Lower lobe of right lung (tissue), 2 donors: ENCODE data around the gene SARS2. TPM values are rescaled to one million over a fixed set of nuclear protein-coding genes. Genes with fewer than 3 reads are reported as not detected.

ENCODE experiments used
- ATAC-seq, 2 donors: fragments of 200-7000 bp; cut with Tn5 transposase; one replicate each; pipeline ENCODE4 v1.9.1; 2020 to 2022; ENCODE audit warnings: mild to moderate bottlenecking in 2 of 2, moderate library complexity in 2 of 2
- DNase-seq: peaks from one replicate; pipeline ENCODE4 v3.0.0-alpha.2; 2020
- H3K27ac ChIP-seq: fragments of 200-600 bp; one replicate; pipeline ENCODE4 v1.8.0; 2022
- H3K27me3 ChIP-seq: fragments of 200-600 bp; one replicate; pipeline ENCODE4 v1.8.0; 2022; ENCODE audit warnings: low read depth
- H3K36me3 ChIP-seq: fragments of 200-600 bp; one replicate; pipeline ENCODE4 v1.8.0; 2022; ENCODE audit warnings: mild to moderate bottlenecking
- H3K4me1 ChIP-seq: fragments of 200-600 bp; one replicate; pipeline ENCODE4 v1.8.0; 2022
- H3K4me3 ChIP-seq: fragments of 200-600 bp; one replicate; pipeline ENCODE4 v1.8.0; 2022; ENCODE audit warnings: mild to moderate bottlenecking
- H3K9me3 ChIP-seq: fragments of 200-600 bp; one replicate; pipeline ENCODE4 v1.8.0; 2022
- CTCF ChIP-seq: fragments of 200-600 bp; IDR thresholded peaks from one replicate; pipeline ENCODE4 v1.8.0; 2022; ENCODE audit warnings: antibody characterized with exemption, mild to moderate bottlenecking
- intact Hi-C: fragments of 100-400 bp; cut with DNase I; formaldehyde crosslinking; loops from one replicate; pipeline ENCODE4 v1.11.0; 2022
- total RNA-seq: library from RNA; stranded (reverse); fragmentation: NEBNext Ultra II Directional; extraction: Animal tissue kit (Norgen Biotek cat#: 25700); gene quantifications from one replicate; pipeline ENCODE4 v1.2.1, GENCODE V29; 2021
- donor health status: DM: no; HTN: yes; CAD: no; lungs with severe emphysema.

The SARS2 gene
- total RNA-seq, 1 donor from 2014 or later: 21.0 TPM

DNA sequence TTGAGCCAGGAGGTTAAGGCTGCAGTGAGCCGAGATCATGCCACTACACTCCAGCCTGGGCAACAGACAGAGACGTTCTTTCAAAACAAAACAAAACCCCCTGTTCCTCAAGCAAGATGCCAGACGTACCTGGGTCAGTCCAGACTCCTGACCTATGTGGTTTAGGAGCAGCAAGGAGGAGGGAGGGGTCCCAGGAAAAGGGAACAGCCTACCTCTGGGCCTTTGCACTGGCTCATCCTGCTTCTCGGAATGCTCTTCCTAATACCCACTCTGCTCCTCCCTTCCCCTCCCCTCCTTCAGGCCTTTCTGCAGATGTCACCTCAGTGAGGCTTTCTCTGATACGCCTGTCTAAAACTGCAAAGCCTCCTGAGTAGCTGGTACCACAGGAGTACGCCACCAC is 62.0 kb downstream of the SARS2 start:
- H3K36me3 ChIP-seq: no peaks in the 10 kb centered on the region
- H3K4me1 ChIP-seq: peaks cover 36% of the 10 kb centered on the region
- DNase-seq (no peak), ATAC-seq (no peak)
- no peak overlapping the region for H3K4me3 ChIP-seq
- intact Hi-C loops: no loop called here
- H3K27ac ChIP-seq: no peak overlapping the region
- no peaks in the 10 kb centered on the region for H3K27me3 ChIP-seq
- TF ChIP-seq CTCF: no peak
- no peaks in the 10 kb centered on the region for H3K9me3 ChIP-seq

DNA sequence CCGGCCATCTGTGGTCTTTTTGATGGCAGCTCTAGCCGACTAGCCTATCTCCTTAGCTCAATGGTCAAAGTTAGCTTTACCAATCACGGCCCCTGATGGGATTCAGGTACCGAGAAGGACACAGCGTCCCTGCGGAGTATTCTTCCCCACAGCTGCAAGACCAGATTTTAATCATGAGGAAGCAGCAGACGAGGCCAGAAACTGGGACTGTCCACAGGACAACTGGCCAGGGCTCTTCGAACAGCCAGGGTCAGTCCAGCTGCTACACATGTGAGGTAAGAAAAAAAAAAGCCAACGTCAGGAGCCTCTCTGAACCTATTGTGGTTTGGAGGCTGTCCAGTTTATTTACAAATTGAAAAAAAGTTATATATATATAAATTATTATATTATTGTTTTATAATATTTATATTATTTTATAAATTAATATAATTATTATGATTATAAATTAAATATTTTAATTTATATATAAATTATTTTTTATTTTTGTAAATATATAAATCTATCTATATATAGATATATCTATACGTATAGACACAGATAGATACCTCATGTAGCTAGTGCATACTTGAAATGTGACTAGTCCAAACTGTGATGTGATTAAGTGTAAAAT is 63.3 kb downstream of the SARS2 start:
- Histone ChIP-seq H3K4me3 (no peak overlapping the region), H3K27ac (no peak overlapping the region), H3K9me3 (no peaks in the 10 kb centered on the region), H3K4me1 (peaks cover 47% of the 10 kb centered on the region), H3K36me3 (no peaks in the 10 kb centered on the region), H3K27me3 (no peaks in the 10 kb centered on the region)
- DNase-seq (no peak), ATAC-seq (no peak)
- TF ChIP-seq CTCF: no peak
- intact Hi-C loops: no loop called here

Other genes with a start within 250 kb of the SARS2 start
- gene CAPN12, start 186.3 kb downstream of the SARS2 start, total RNA-seq: 18.2 TPM
- gene LGALS7, start 157.2 kb downstream of the SARS2 start, total RNA-seq: not detected
- gene LGALS7B, start 141.6 kb downstream of the SARS2 start, total RNA-seq: not detected
- 4.2 TPM for gene LGALS4, start 117.8 kb downstream of the SARS2 start, total RNA-seq
- gene ECH1, start 99.0 kb downstream of the SARS2 start, total RNA-seq: 227 TPM
- gene HNRNPL, start 80.8 kb downstream of the SARS2 start, total RNA-seq: 274 TPM
- 8.3 TPM for gene RINL, start 52.5 kb downstream of the SARS2 start, total RNA-seq
- gene SIRT2, start 31.1 kb downstream of the SARS2 start, total RNA-seq: 60.1 TPM
- 23.1 TPM for gene NFKBIB, start 30.8 kb downstream of the SARS2 start, total RNA-seq
- not detected for gene CCER2, start 18.6 kb downstream of the SARS2 start, total RNA-seq
- gene MRPS12, start 181 bp upstream of the SARS2 start, total RNA-seq: 25.9 TPM
- 10.5 TPM for gene FBXO17, start 45.0 kb upstream of the SARS2 start, total RNA-seq
- 6.4 TPM for gene FBXO27, start 101.8 kb upstream of the SARS2 start, total RNA-seq
- not detected for gene ACP7, start 153.6 kb upstream of the SARS2 start, total RNA-seq
- 73.0 TPM for gene PAK4, start 195.0 kb upstream of the SARS2 start, total RNA-seq